DOHH2 (cell line): ENCODE measurements around the gene TSSK2.
"Not testable (repeated sequence)": the region's sequence is repeated elsewhere in the genome, so short reads cannot be mapped to it uniquely, and the experiment has no call there.

ENCODE experiments used
- CTCF ChIP-seq: fragments of 200-600 bp; sonication (generic); IDR thresholded peaks from one replicate; pipeline ENCODE4 v1.5.1; 2014; ENCODE audit warnings: antibody characterized with exemption, mild to moderate bottlenecking, low read depth, low read length; ENCODE audit not compliant: poor library complexity, severe bottlenecking
- EZH2phosphoT487 ChIP-seq: fragments of 200-600 bp; sonication (generic); IDR thresholded peaks from 2 replicates; pipeline ENCODE4 v1.6.1; 2017; ENCODE audit warnings: borderline replicate concordance, mild to moderate bottlenecking, antibody characterized with exemption, low read length, moderate library complexity, mixed read lengths

DNA sequence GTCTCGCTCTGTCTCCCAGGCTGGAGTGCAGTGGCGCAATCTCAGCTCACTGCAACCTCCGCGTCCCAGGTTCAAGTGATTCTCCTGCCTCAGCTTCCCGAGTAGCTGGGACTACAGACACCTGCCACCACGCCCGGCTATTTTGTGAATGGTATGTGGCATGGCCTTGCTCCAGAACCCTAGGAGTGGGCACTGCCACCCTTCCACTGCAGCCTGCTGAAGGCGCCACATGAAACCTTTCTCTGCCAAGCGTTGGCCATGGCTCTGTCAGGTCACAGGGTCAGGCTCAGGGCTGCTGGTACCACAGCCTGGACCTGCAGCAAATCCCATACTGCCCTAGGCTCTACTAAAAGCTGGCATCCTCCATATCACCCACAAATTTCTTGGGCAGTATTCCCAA lies 25.0 kb downstream of the TSSK2 start:
- not testable (repeated sequence) for TF ChIP-seq CTCF, EZH2phosphoT487
